ENCODE results near the gene ADTRP.

DNA sequence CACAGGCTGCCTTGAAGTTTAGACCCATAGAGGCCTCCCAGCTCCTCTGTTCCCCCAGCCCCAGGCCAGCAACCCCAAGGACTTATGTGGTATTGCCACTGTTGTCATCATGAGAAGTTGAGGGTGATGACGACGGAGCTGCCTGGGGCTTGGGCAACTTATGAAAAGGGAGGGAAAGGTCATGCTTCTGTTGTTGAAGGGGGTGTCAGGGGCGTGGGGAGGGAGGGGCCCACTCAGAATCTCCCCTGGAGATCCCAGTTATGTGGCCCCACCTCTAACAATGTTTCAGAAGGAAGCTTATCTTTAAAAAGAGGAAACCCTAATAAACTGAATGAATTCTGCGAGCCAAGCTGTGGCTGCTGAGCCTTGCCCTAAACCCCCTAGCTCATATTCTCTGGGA is 4.2 kb downstream of the ADTRP start:
- TF ChIP-seq, protein P1, sequence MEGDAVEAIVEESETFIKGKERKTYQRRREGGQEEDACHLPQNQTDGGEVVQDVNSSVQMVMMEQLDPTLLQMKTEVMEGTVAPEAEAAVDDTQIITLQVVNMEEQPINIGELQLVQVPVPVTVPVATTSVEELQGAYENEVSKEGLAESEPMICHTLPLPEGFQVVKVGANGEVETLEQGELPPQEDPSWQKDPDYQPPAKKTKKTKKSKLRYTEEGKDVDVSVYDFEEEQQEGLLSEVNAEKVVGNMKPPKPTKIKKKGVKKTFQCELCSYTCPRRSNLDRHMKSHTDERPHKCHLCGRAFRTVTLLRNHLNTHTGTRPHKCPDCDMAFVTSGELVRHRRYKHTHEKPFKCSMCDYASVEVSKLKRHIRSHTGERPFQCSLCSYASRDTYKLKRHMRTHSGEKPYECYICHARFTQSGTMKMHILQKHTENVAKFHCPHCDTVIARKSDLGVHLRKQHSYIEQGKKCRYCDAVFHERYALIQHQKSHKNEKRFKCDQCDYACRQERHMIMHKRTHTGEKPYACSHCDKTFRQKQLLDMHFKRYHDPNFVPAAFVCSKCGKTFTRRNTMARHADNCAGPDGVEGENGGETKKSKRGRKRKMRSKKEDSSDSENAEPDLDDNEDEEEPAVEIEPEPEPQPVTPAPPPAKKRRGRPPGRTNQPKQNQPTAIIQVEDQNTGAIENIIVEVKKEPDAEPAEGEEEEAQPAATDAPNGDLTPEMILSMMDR (IDR thresholded peaks at IDR 0.05 in 2 of 3, conservative IDR thresholded peaks at IDR 0.05 in 1 of 3; ENCODE audit: control insufficient read depth in 2 of 3, extremely low read depth in 1 of 3, insufficient read depth in 1 of 3, low read depth in 3 of 3, low read length in 3 of 3), result no peak
- TF ChIP-seq EP300 (IDR thresholded peaks at IDR 0.05; ENCODE audit: borderline replicate concordance in 1 of 2, control insufficient read depth in 1 of 2, low read depth in 2 of 2, low read length in 2 of 2) (no peak), CEBPB (IDR thresholded peaks at IDR 0.05; ENCODE audit: borderline replicate concordance in 1 of 2, low read depth in 2 of 2, low read length in 2 of 2) (no peak)
